Subcutaneous abdominal adipose tissue (tissue), 5 donors: Measurements from ENCODE around the gene NABP2.
A peak's percentile ranks its signal among the peaks of the same experiment; 100 is the strongest.
"Not testable (repeated sequence)": the region's sequence is repeated elsewhere in the genome, so short reads cannot be mapped to it uniquely, and the experiment has no call there.

Source experiments
- H3K27ac ChIP-seq: one replicate; pipeline ENCODE4 v1.7.0; 2013; ENCODE audit warnings: low read depth, mild to moderate bottlenecking, inconsistent platforms, low read length, moderate library complexity
- H3K27me3 ChIP-seq, 5 donors: one replicate each; pipeline ENCODE4 v1.7.0; 2013; ENCODE audit warnings: low read length in 5 of 5, inconsistent platforms in 1 of 5; ENCODE audit not compliant: control insufficient read depth in 5 of 5, insufficient read depth in 4 of 5
- H3K36me3 ChIP-seq, 5 donors: one replicate each; pipeline ENCODE4 v1.7.0; 2013; ENCODE audit warnings: low read length in 5 of 5; ENCODE audit not compliant: control insufficient read depth in 5 of 5, insufficient read depth in 5 of 5
- H3K4me1 ChIP-seq, 5 donors: one replicate each; pipeline ENCODE4 v1.7.0; 2013; ENCODE audit warnings: low read length in 5 of 5, mild to moderate bottlenecking in 3 of 5, moderate library complexity in 1 of 5; ENCODE audit not compliant: control insufficient read depth in 5 of 5, insufficient read depth in 5 of 5
- H3K4me3 ChIP-seq, 5 donors: one replicate each; pipeline ENCODE4 v1.7.0; 2013; ENCODE audit warnings: low read length in 5 of 5, low read depth in 1 of 5
- H3K9ac ChIP-seq, 5 donors: one replicate each; pipeline ENCODE4 v1.7.0; 2013; ENCODE audit warnings: low read length in 5 of 5, mild to moderate bottlenecking in 4 of 5, moderate library complexity in 3 of 5
- H3K9me3 ChIP-seq, 5 donors: one replicate each; pipeline ENCODE4 v1.7.0; 2013; ENCODE audit warnings: low read length in 5 of 5; ENCODE audit not compliant: control insufficient read depth in 5 of 5
- donor health status: healthy.
- donor health status: healthy.
- donor health status: healthy.
- donor health status: healthy.
- donor health status: healthy.

NABP2 gene

GRCh38 chr12:56256326-56256960 lies 32.3 kb downstream of the NABP2 start:
- H3K27me3 ChIP-seq: no peaks in the 10 kb centered on the region
- H3K4me3 ChIP-seq: peak overlapping the region in 2 of 5 donors; percentile 82 to 85
- H3K9me3 ChIP-seq: no peaks in the 10 kb centered on the region
- H3K4me1 ChIP-seq: peaks cover 5 to 27% (median 25%) of the 10 kb centered on the region in 5 donors
- peaks cover 2 to 53% (median 48%) of the 10 kb centered on the region in 5 donors for H3K36me3 ChIP-seq
- H3K27ac ChIP-seq: no peak overlapping the region
- H3K9ac ChIP-seq: peak overlapping the region in 4 of 5 donors; percentile 17 to 94 (median 80)

- H3K36me3 ChIP-seq: peaks cover 2 to 47% (median 42%) of the 10 kb centered on the region in 5 donors
- H3K27ac ChIP-seq: no peak overlapping the region
- H3K9ac ChIP-seq: peak overlapping the region; percentile 17 to 94 (median 78)
- peaks cover 5 to 27% (median 25%) of the 10 kb centered on the region in 5 donors for H3K4me1 ChIP-seq
- H3K4me3 ChIP-seq: peak overlapping the region; percentile 67 to 88 (median 82)
- no peaks in the 10 kb centered on the region for H3K27me3 ChIP-seq
- H3K9me3 ChIP-seq: no peaks in the 10 kb centered on the region
Observed at GRCh38 chr12:56257071-56257470, 32.9 kb downstream of the NABP2 start.

DNA sequence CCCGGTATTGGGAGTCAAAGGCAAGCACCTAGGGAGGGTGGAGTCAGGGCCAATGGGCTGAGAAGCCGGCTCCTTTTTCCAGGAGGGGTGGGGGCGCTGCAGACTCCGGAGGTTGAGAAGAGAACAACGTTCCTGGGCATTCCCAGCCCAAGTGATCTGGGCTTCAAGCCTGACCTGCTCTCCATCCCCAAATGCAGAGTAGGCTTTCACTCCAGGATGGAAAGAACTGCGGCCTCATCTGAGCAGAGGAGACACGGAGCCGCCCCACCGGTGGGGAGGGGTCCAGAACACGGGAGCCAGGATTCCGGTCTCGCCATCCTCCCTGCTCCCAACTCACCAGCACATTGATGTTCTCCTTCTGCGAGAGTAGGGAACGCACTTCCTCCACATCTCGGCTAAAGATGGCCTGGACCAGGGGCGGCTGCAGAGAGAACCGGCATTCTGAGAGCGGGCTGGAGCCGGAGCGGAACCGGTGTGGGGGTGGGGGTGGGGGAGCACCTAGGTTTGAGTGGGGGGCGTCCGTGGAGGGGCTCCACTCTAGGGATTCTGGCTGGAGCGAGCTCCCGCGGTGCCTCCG lies 33.4 kb downstream of the NABP2 start:
- peak overlapping the region; percentile 86 for H3K27ac ChIP-seq
- H3K9me3 ChIP-seq: no peaks in the 10 kb centered on the region
- H3K4me1 ChIP-seq: peaks cover 5 to 27% (median 25%) of the 10 kb centered on the region in 5 donors
- H3K9ac ChIP-seq: peak overlapping the region; percentile 26 to 94 (median 78)
- H3K4me3 ChIP-seq: peak overlapping the region; percentile 67 to 88 (median 82)
- no peaks in the 10 kb centered on the region for H3K27me3 ChIP-seq
- peaks cover 0 to 42% (median 37%) of the 10 kb centered on the region in 5 donors for H3K36me3 ChIP-seq

GRCh38 chr12:56258068-56258819 lies 34.1 kb downstream of the NABP2 start, which contains the start of gene ANKRD52:
Gene ANKRD52, minus strand, starts transcription at chr12:56258384. Its CDS starts 115 bp downstream, at chr12:56258269.
- peak within 1 kb of the TSS; percentile 80 to 88 (median 82) for H3K4me3 ChIP-seq
- no peaks in the 10 kb centered on the region for H3K9me3 ChIP-seq
- peaks cover 0 to 35% (median 30%) of the 10 kb centered on the region in 5 donors for H3K36me3 ChIP-seq
- no peaks in the 10 kb centered on the region for H3K27me3 ChIP-seq
- peak within 1 kb of the TSS; percentile 78 to 94 (median 82) for H3K9ac ChIP-seq
- H3K4me1 ChIP-seq: peaks cover 5 to 27% (median 25%) of the 10 kb centered on the region in 5 donors
- H3K27ac ChIP-seq: peak within 1 kb of the TSS; percentile 86

DNA sequence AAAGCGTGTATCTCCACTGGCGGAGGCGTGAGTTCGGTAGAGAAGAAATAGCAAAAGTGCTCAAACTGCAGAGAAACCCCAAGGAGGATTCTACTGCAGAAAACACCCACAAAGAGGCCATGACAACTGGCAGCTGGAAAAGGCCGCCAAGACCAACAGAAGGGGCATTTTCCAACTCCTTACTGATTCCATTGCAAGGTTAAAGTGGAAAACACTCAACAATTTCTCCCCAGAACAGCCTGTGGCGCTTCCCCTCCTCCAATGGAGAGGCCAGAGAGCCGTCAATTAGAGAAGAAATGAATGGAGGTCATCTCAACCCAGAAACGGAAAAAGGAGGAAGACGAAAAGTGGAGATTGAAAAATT lies 34.7 kb downstream of the NABP2 start:
- H3K4me3 ChIP-seq: peak overlapping the region; percentile 80 to 88 (median 82)
- no peaks in the 10 kb centered on the region for H3K27me3 ChIP-seq
- no peaks in the 10 kb centered on the region for H3K9me3 ChIP-seq
- peaks cover 0 to 29% (median 24%) of the 10 kb centered on the region in 5 donors for H3K36me3 ChIP-seq
- peak overlapping the region; percentile 70 to 88 (median 82) for H3K9ac ChIP-seq
- H3K4me1 ChIP-seq: peaks cover 5 to 27% (median 25%) of the 10 kb centered on the region in 5 donors
- peak overlapping the region; percentile 86 for H3K27ac ChIP-seq

GRCh38 chr12:56260380-56260779 lies 36.2 kb downstream of the NABP2 start:
- Histone ChIP-seq H3K27me3 (no peaks in the 10 kb centered on the region), H3K4me1 (peaks cover 5 to 27% (median 25%) of the 10 kb centered on the region in 5 donors), H3K9ac (no peak overlapping the region), H3K4me3 (no peak overlapping the region), H3K36me3 (peaks cover 0 to 16% (median 12%) of the 10 kb centered on the region in 5 donors), H3K27ac (no peak overlapping the region), H3K9me3 (no peaks in the 10 kb centered on the region)

GRCh38 chr12:56260921-56261320 lies 36.8 kb downstream of the NABP2 start:
- Histone ChIP-seq H3K4me1 (peaks cover 5 to 26% (median 25%) of the 10 kb centered on the region in 5 donors), H3K4me3 (no peak overlapping the region), H3K36me3 (peaks cover 0 to 10% (median 6%) of the 10 kb centered on the region in 5 donors), H3K27me3 (no peaks in the 10 kb centered on the region), H3K9ac (no peak overlapping the region), H3K9me3 (no peaks in the 10 kb centered on the region), H3K27ac (no peak overlapping the region)

DNA sequence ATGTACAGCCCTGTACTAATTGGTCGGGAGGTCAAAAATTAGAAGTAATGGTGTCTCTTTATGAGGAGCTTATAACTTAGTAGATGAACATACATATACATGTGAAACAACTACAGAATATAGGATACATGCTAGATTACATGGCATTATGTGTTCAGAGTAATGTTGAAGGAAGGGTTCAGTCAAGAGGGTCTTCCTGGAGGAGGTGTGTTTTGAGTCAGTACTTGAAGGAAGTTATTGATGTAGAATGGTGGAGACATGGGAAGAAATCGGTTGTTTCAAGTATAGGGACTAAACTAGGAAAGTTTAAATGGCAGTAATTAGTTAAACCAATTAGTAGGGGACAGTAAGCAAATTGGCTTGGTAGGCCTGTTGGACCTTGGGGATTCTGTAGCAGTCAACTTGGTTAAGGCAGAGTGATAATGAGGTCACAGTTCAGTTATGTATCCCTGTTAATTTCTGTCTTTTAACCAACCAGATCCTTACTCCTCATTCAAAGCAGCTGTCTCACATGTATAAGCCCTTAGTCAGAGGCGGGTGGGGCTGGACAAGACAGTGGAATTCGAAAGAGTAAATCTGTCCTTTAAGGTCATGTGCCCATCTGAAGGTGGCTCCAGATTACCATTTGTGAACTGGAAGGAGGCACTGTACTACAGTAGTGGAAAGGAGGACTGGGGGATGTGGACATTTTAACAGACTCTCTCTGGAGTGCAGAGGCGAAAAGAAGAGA lies 37.5 kb downstream of the NABP2 start:
- Histone ChIP-seq H3K27me3 (no peaks in the 10 kb centered on the region), H3K4me3 (no peak overlapping the region), H3K36me3 (peaks cover 0 to 4% (median 3%) of the 10 kb centered on the region in 5 donors), H3K4me1 (peaks cover 8 to 25% (median 24%) of the 10 kb centered on the region in 5 donors), H3K9me3 (no peaks in the 10 kb centered on the region), H3K9ac (no peak overlapping the region), H3K27ac (no peak overlapping the region)

DNA sequence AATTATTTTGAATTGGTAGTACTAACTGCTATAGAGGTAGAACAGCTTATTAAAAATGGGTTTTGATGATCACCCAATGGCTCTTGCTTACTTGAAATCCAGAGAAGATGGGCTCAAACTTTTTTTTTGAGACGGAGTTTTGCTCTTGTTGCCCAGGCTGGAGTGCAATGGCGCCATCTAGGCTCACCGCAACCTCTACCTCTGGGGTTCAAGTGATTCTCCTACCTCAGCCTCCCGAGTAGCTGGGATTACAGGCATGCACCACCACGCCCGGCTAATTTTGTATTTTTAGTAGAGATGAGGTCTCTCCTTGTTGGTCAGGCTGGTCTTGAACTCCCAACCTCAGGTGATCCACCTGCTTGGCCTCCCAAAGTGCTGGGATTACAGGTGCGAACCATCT lies 38.8 kb downstream of the NABP2 start:
- H3K9me3 ChIP-seq, H3K4me3 ChIP-seq, H3K27ac ChIP-seq, H3K9ac ChIP-seq, H3K27me3 ChIP-seq, H3K36me3 ChIP-seq: not testable (repeated sequence)
- H3K4me1 ChIP-seq: peaks cover 3 to 26% (median 22%) of the 10 kb centered on the region in 5 donors
